ENCODE data around the gene FGD5.

GRCh38 chr3:14894085-14894484 lies 75.3 kb downstream of the FGD5 start:
- TF ChIP-seq, protein P1, sequence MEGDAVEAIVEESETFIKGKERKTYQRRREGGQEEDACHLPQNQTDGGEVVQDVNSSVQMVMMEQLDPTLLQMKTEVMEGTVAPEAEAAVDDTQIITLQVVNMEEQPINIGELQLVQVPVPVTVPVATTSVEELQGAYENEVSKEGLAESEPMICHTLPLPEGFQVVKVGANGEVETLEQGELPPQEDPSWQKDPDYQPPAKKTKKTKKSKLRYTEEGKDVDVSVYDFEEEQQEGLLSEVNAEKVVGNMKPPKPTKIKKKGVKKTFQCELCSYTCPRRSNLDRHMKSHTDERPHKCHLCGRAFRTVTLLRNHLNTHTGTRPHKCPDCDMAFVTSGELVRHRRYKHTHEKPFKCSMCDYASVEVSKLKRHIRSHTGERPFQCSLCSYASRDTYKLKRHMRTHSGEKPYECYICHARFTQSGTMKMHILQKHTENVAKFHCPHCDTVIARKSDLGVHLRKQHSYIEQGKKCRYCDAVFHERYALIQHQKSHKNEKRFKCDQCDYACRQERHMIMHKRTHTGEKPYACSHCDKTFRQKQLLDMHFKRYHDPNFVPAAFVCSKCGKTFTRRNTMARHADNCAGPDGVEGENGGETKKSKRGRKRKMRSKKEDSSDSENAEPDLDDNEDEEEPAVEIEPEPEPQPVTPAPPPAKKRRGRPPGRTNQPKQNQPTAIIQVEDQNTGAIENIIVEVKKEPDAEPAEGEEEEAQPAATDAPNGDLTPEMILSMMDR (IDR thresholded peaks at IDR 0.05), result no peak
- TF ChIP-seq POLR2A (IDR thresholded peaks at IDR 0.05), result no peak

Measured in heart left ventricle (tissue), 13 donors.